HG02885 (cell line): Measurements from ENCODE around the gene CTIF.
"Not testable (repeated sequence)": the region's sequence is repeated elsewhere in the genome, so short reads cannot be mapped to it uniquely, and the experiment has no call there.

Experiments
- ATAC-seq: cut with Tn5 transposase; IDR thresholded peaks from one replicate; pipeline ENCODE4 v1.9.1; 2021; ENCODE audit warnings: mild to moderate bottlenecking; ENCODE audit not compliant: unreplicated experiment, poor library complexity

The CTIF gene

GRCh38 chr18:48638451-48638850, 99.6 kb downstream of the CTIF start:
- ATAC-seq, result no peak

DNA sequence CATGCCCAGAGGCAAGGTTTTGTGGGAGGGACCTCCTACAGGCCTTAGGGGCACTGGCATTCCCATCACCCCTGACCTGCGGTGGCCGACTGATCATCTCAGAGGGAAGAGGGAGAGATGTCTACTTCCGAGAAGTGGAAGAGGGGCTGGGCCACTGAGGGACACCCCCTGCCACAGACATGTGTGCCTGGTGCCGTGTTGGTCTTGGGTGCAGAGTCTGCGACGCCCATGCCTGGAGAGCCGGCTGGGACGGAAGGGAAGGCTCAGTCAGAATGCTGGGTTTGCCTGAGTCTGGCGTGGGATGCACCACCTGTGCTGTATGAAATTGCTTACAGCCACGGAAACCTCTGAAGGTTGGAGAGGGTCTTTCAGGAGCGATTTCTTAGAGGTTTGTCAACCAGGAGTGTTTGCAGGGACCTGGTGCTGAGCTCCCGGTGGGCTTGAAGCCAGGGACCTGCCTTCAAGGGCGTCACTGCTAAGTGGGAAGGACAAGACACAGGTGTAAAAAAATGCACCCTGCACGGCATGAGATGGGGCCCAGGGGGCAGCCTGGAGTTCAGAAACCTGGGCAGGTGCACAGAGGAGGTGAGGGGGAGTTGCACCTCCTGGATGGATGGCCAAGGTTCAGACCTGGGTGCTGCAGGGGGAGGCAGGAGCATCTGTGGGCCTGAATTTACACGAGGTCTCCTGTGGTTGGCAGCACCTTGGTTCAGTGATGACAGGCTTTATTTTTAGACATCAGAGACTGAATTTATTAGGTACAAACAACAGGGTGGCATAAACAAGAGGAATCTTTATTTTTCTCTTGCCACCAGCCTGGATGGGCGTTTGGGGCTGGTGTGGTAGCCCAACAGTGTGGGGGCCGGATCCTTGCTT, 100.3 kb downstream of the CTIF start:
- no peak for ATAC-seq

- no peak for ATAC-seq
Observed at GRCh38 chr18:48639772-48640432, 101.1 kb downstream of the CTIF start.

DNA sequence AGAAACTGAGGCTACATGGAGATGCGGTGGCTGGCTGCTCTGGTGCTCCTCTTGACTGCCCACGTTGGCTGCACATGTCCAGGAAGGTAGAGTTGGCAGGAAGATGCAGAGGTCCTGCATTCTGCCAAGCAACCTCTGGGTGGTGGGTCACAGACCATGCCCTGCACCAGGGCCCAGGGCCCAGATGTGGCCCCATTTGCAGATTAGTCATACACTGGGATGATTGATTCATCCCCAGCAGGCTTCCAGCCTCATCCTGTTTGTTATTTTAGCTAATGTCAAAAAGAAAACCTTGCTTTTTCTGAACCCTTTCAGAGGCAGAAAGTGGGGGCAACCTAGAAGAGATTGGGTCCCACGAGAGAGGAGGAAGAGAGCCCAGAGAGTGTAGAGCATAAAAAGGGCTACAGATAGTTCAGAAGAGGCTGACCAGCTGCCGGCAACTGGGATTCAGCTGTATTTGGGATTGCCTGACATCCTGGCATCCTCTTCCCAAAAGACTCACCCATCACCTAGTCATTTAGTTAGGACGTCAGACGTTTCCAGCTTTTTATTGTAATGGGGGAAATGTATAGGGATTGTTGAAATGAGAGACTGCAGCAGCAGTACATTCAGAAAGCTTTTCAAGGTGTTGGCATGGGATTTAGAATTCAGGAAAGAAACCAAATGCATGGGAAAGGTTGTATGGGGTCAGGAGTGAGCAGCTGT, 101.9 kb downstream of the CTIF start:
- ATAC-seq, result no peak

DNA sequence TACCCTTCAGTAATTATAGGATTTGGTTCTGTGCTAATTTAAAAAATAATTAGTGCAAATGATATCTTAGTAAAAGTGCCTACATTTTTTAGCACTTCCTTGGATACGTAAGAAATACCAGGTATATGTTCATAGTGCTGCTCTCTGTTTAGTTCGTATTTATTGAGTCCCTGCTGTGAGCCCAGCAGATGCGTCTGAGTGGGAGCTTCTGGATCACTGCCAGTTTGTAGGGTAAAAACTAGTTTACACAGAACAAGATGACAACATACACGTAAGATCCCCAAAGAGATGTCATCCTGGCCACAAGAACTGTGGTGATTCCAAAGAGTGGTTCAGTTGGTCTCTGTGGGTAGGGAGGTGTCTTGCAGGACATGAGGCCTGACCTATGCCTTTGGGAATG, 103.2 kb downstream of the CTIF start:
- no peak for ATAC-seq

DNA sequence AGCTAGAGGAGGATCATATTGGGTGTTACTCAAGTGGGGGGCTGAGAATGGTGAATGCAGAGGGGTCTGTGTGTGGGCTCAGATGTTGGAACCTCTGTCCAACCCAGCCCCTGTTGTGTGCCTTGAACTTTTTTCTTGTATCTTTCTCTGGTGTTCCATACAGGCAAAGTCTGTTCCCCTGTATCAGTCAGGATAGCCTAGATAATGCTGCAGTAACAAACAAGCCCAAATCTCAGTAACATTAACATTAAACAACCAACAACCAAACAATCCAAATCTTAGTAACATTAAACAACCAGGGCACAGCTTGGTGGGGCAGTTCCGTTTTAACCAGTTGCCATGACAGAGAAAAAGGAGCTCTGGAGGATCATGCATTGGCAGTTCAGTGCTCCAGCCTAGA, 103.7 kb downstream of the CTIF start:
- no peak for ATAC-seq

- no peak for ATAC-seq
Observed at GRCh38 chr18:48643262-48643661, 104.4 kb downstream of the CTIF start.

- no peak for ATAC-seq
Observed at GRCh38 chr18:48644029-48644428, 105.2 kb downstream of the CTIF start.

GRCh38 chr18:48645427-48646002, 106.7 kb downstream of the CTIF start:
- no peak for ATAC-seq

DNA sequence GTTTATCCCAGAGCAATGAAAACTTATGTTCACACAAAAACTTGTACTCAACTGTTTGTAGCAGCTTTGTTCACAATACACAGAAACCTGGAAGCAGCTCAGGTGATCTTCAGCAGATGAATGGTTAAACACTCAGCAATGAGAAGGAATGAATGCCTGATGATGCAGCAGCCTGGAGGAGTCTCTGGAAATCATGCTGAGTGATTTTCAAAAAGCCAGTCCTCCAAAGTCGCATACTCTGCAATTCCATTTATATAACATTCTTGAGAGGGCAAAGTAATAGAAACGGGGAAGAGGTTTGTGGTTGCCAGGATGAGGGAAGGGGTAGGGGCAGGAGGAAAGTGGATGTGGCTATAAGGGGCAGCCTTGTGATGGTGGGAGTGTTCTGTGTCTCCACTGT, 108.1 kb downstream of the CTIF start:
- ATAC-seq, result no peak

- ATAC-seq, result no peak
Observed at GRCh38 chr18:48649231-48649630, 110.4 kb downstream of the CTIF start.

DNA sequence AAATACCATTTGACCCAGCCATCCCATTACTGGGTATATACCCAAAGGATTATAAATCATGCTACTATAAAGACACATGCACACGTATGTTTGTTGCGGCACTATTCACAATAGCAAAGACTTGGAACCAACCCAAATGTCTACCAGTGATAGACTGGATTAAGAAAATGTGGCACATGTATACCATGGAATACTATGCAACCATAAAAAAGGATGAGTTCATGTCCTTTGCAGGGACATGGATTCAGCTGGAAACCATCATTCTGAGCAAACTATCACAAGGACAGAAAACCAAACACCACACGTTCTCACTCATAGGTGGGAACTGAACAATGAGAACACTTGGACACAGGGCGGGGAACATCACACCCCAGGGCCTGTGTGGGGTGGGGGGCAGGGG, 115.8 kb downstream of the CTIF start:
- ATAC-seq, result not testable (repeated sequence)

DNA sequence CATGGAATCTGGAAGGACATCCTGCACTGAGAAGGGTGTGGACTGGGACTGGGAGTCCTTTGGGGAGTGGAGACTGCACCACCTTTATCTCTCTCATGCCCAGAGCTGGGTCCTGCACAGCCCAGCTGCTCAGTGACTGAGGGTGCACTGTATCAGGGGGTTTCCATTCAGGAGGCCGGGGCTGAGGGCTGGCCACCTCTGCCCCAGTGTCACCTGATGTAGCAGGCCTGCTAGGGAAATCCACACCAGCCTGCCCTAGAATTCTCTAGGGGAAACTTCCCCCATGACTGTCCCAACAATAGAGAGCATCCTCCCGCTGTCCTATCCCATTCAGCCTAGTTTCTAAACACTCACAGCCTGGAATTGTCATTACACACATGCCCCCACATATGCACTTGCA, 116.7 kb downstream of the CTIF start:
- ATAC-seq, result no peak

DNA sequence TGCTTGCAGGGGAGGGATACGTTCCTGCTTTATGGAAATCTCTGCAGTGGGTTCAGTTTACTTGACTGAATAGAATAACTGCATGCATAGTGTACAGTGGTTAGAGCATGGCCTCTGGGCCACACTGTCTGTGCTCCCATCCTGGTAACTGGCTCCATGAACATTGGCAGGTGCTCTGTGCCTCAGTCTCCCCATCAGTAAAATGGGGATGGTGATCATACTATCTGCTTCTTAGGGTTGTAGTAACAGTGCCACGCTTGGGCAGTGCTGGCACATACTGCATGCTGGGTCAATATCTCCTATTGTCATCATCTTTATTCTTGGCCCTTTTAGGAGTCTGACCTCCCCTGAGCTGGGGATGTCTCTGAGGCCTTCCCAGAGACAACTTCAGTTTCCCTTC, 117.3 kb downstream of the CTIF start:
- ATAC-seq, result no peak

- ATAC-seq, result no peak
Observed at GRCh38 chr18:48656582-48656981, 117.8 kb downstream of the CTIF start.

- no peak for ATAC-seq
Observed at GRCh38 chr18:48657447-48658120, 118.8 kb downstream of the CTIF start.

DNA sequence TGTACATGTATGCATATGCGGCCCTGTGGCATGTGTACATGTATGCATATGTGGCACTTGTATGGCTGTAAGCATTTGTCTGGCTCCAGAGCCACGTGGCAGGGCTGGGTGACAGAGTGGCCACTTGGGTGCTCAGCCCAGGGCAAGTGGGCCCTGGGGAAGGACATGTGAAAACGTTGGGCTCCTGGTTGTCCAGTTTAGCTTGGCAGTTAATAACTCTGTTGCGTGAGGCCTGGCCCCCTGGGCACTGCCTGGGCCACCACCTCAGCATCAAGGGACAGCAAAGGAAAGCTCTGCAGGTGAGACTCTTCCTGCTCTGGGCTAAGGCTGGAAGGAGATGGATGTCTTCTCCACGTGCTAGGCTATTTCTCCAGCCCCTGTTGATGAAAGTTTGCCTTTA, 119.9 kb downstream of the CTIF start:
- no peak for ATAC-seq

GRCh38 chr18:48659188-48660009, 120.6 kb downstream of the CTIF start:
- ATAC-seq, result no peak
